Epidermal melanocyte (primary cell): ENCODE results near the gene BBS4.

Experiments used
- DNase-seq: peaks from one replicate; pipeline ENCODE4 v3.0.0; 2011; ENCODE audit warnings: low spot score; ENCODE audit not compliant: insufficient read length

The BBS4 gene

GRCh38 chr15:72760590-72761260 lies 74.7 kb downstream of the BBS4 start:
- no peak for DNase-seq

GRCh38 chr15:72764656-72765055 lies 78.6 kb downstream of the BBS4 start:
- no peak for DNase-seq

GRCh38 chr15:72766025-72766424 lies 80.0 kb downstream of the BBS4 start:
- DNase-seq: no peak

- no peak for DNase-seq
Observed at GRCh38 chr15:72766780-72767179, 80.8 kb downstream of the BBS4 start.

- DNase-seq: no peak
Observed at GRCh38 chr15:72770673-72771328, 84.8 kb downstream of the BBS4 start.

- DNase-seq: no peak
Observed at GRCh38 chr15:72771329-72771725, 85.3 kb downstream of the BBS4 start.

- no peak for DNase-seq
Observed at GRCh38 chr15:72774696-72775383, 88.8 kb downstream of the BBS4 start.

- DNase-seq: no peak
Observed at GRCh38 chr15:72778796-72779195, 92.8 kb downstream of the BBS4 start.

- no peak for DNase-seq
Observed at GRCh38 chr15:72781631-72782030, 95.6 kb downstream of the BBS4 start.

- no peak for DNase-seq
Observed at GRCh38 chr15:72782274-72783003, 96.4 kb downstream of the BBS4 start.

GRCh38 chr15:72783004-72783639 lies 97.1 kb downstream of the BBS4 start:
- DNase-seq: no peak

- peak; percentile 93 for DNase-seq
Observed at GRCh38 chr15:72783640-72784455, 97.8 kb downstream of the BBS4 start, which contains the start of gene ADPGK. Gene ADPGK, minus strand, starts transcription at chr15:72783758. Its CDS starts 67 bp downstream, at chr15:72783691.

GRCh38 chr15:72784456-72784876 lies 98.5 kb downstream of the BBS4 start:
- DNase-seq: no peak

- no peak for DNase-seq
Observed at GRCh38 chr15:72785432-72785831, 99.4 kb downstream of the BBS4 start.

- no peak for DNase-seq
Observed at GRCh38 chr15:72785841-72786240, 99.8 kb downstream of the BBS4 start.

- DNase-seq: no peak
Observed at GRCh38 chr15:72786242-72786641, 100.2 kb downstream of the BBS4 start.

GRCh38 chr15:72786676-72787345 lies 100.8 kb downstream of the BBS4 start:
- no peak for DNase-seq

GRCh38 chr15:72787526-72787925 lies 101.5 kb downstream of the BBS4 start:
- DNase-seq: no peak
